ENCODE results near the gene TBC1D21. TPM values are rescaled to one million over a fixed set of nuclear protein-coding genes. Genes with fewer than 3 reads are reported as not detected.
A peak's percentile ranks its signal among the peaks of the same experiment; 100 is the strongest.

TBC1D21 gene
- total and polyA plus RNA-seq, 9 of the 15 experiments (the other 6 are each of a cell fraction or from before 2014, with no cell fraction given) = not detected

- TF ChIP-seq MAFF (IDR thresholded peaks at IDR 0.05; ENCODE audit: low read length) (peak; percentile 27; the same call in 1 of the 2 replicates), SMAD2 (IDR thresholded peaks at IDR 0.05; ENCODE audit: low read depth, low read length) (no peak), C11orf30 (IDR thresholded peaks at IDR 0.05; ENCODE audit: low read depth) (peak; percentile 31; the same call in 1 of the 2 replicates), MAFK (IDR thresholded peaks at IDR 0.05; ENCODE audit: low read length) (peak; percentile 34; the same call in 1 of the 2 replicates), ZNF316 (IDR thresholded peaks at IDR 0.05) (peak; percentile 50), CREM (IDR thresholded peaks at IDR 0.05; ENCODE audit: low read depth) (no peak), HNRNPH1 (optimal IDR thresholded peaks at IDR 0.05; ENCODE audit: low read depth, low read length) (no peak)
- Histone ChIP-seq H3K36me3 (ENCODE audit: control insufficient read depth, insufficient read depth, low read length) (no peaks in the 10 kb centered on the region), H3K4me2 (ENCODE audit: insufficient read depth, low read length) (no peak overlapping the region), H3K27me3 (ENCODE audit: control insufficient read depth in 2 of 2, insufficient read depth in 2 of 2, low read length in 2 of 2) (peaks cover 4 to 53% of the 10 kb centered on the region in 2 experiments; a peak in 4 of 5 replicates), H3K27ac (ENCODE audit: extremely low read depth, low read depth, low read length) (no peak overlapping the region), H2AFZ (ENCODE audit: low read depth, low read length) (no peak overlapping the region), H3K9me1 (ENCODE audit: control insufficient read depth, insufficient read depth, low read length) (no peaks in the 10 kb centered on the region), H3K79me2 (ENCODE audit: control insufficient read depth, insufficient read depth, low read length) (no peaks in the 10 kb centered on the region), H3K4me3 (no peak overlapping the region), H4K20me1 (replicated peaks; ENCODE audit: control insufficient read depth, insufficient read depth, low read length) (peaks cover 4% of the 10 kb centered on the region; the same call in 1 of the 2 replicates), H3K9me3 (replicated peaks; ENCODE audit: control insufficient read depth, insufficient read depth, low read depth, low read length) (no peaks in the 10 kb centered on the region), H3K9ac (ENCODE audit: insufficient read depth in 1 of 2, low read depth in 2 of 2, low read length in 2 of 2) (no peak overlapping the region), H3K4me1 (replicated peaks in 1 of 2; ENCODE audit: control insufficient read depth in 2 of 2, insufficient read depth in 2 of 2, low read length in 2 of 2) (no peaks in the 10 kb centered on the region)
- BruUV-seq (replicated peaks) = no TSS peak
- FAIRE-seq (no peak), ATAC-seq (no peak), DNase-seq (ENCODE audit: extremely low read depth in 1 of 4, low spot score in 3 of 4) (no peak)
- 0% methylated on average over 3 of the region's 3 CpGs for WGBS (ENCODE audit: insufficient coverage, low coverage, missing lambda C conversion rate)
- in situ Hi-C loops (cut with MboI) = no loop called here
- intact Hi-C loops (cut with micrococcal nuclease) = loop anchor here (5.0 kb wide), 1 partner anchor 193 kb away; no protein-coding TSS in a partner anchor
- POLR2A ChIA-PET = interaction anchor here (1.1 to 1.7 kb wide), 2 partner anchors 17 to 18 kb away, joined by 3 to 7 read pairs; no protein-coding TSS in a partner anchor
- CTCF ChIA-PET (ENCODE audit: low intra/inter-chr PET ratio) = no interaction called here
Observed at GRCh38 chr15:73905225-73905827, 32.0 kb downstream of the TBC1D21 start.

Data from K562 (cell line).